ENCODE data around the gene ECHDC1.
A peak's percentile ranks its signal among the peaks of the same experiment; 100 is the strongest.

The ECHDC1 gene

DNA sequence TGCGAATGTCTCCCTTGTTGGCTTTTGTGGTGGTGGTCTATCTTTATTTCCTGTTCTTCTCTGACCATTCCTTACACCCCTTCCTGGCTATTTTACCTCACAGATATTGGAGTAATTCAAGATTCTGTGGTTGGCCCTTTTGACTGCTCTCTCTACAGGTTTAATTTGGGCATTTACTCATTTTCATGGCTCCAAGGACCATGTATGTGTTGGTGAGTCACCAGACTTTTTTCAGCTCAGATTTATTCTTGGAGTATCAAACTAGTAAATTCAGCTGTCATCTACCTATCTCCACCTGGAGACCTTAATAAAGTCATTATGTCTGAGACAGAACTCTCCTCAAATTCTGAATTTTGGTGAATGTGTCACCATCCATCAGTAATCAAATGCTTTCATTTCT is 61.2 kb downstream of the ECHDC1 start:
- no peak for DNase-seq

DNA sequence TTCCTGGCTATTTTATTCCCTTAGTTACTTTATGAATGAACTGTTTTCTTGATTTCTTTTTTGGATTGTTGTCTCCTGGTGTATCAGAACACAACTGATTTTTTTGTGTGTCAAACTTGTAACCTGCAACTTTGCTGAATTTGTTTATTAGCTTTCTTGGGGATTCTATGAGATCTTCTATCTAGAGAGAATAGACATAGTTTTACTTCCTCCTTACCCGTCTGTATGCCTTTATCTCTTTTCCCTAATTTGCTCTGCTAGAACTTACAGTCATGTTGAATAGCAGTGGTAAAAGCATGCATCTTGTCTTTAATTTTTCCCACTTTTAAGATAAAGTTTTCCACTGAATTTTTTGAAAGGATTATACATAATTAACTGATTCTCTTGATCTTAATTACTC is 63.6 kb downstream of the ECHDC1 start:
- no peak for DNase-seq

DNA sequence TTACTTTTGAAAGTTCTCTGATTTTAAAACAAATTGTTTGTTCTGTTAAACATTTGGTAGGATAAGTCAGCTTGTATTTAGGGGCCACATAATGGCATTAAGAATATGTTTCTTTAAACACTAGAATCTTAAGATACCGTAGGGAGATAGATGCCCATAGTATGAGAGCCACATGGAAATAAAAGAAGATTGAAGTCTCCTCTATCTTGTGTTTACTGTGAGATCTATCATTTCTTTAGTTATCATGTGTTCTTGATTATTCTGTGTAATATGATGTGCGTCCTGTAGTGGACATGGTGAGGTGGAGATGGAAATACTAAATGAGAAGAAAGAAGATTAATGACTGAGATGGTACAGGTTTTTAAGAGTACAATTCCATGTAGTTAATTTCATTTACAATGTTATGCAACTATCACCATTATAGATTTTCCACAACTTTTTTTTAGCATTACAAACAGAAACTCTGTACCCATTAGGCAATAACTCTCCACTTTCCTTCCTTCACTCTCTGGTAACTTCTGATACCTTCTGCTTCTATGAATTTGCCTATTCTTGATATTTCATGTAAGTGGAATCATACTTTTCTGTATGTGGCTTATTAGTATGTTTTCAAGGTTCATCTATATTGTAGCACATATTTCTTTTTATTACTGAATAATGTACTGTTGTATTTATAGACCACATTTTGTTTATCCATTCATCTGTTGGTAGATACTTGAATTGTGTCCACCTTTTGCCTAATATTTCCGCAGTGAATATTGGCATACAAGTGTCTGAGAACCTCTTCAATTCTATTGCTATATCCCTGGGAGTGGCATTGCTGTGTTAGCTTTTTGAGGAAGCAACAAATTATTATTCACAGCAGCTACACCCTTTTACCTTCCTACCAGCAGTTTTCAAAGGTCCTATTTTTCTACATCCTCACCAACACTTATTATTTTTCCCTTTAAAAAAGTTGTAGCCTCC is 65.2 kb downstream of the ECHDC1 start:
- no peak for DNase-seq

DNA sequence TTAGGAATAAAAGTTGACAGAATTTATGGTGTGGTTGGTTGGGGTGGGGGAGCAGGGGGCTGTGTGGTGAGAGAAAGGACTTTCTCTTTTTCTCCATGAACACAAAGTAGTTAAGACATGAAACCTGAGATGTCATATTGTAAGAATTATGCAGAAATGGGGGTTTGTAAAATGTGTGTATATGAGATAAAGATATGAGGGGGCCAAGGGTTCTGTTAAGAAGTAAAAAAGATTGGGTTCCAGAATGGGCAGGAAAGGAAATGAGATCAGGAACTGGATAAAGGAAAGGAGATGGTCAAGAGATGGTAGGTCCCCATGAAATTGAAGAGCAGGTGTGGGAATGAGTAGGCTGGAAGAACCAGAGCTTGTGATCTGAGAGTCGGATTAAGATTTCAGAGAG is 67.1 kb downstream of the ECHDC1 start:
- DNase-seq: no peak

DNA sequence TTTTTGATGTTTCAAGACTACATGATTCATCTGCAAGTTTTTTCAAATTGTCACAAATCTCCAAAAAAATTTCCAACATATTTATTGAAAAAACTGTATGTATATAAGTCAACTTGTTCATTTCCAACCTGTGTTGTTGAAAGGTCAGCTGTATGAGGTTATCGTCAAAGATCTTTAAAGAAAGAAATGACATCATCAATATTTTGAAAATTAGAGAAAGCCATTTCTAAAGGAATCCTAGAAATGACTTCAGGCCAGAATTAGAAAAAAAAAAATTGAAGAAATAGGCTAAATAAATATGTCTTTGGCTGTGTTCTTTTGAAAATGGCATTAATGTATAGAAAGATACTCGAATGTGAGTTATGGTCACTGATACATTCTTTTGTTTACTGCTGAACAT is 69.9 kb downstream of the ECHDC1 start:
- DNase-seq: no peak

DNA sequence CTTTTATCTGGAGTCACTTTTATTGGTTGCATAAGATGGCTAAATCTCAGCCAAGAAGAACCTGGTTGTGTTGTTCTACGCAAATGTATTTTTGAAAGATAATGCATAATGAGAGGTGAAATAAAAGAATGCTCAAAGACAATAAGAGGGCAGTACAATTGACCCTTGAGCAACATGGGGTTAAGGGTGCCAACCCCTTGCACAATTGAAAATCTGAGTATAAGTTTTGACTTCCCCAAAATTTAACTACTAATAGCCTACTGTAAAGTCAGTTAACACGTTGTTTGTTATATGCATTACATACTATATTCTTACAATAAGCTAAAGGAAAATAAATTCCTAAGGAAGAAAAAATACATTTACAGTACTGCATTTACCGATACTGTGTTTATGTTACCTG is 70.8 kb downstream of the ECHDC1 start:
- no peak for DNase-seq

DNA sequence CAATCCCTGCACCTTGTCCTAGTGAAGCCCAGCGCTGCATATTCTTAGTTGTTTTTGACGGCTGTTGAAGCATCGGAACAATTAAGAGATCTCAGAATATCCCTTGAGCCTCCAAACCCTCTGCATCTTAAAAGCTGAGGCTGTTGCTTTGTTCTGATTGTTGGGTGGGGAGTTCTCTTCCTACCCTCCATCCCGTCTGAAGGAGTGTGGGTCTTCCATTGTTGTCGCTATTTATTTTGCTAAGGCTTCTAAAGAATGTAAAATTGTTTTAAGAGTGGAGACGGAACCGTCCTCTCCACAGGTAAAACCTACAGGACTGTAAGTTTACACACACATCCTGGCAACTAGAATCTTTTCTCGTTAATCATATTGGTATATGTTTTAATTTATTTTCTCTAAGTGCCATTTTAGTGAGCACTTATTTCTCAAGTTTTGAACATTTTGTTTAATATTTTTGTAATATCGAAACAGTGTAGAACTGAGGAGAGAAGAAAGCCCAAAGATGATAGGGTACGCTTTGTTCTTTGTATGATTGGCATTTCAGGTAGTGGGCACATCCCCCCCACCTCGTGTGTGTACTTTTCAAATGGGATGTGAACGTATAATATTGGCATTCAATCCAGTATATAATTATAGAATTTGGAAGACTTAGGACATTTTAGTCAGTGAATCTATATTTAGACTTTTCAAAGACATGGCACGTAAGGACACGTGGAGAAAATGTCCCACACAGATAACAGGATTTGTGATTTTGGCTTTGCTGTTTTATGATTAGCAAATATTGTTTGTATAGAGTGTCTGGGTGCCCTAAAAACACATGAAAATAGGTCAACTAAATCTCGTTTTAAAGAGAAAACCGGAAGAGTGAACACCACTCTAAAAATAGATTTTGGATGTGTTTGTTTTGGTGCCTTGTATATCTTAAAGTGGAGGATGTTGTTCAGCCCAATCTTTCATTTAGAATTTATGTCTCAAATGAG is 75.5 kb downstream of the ECHDC1 start:
- peak in 2 of 6 experiments; percentile 4 to 22 for DNase-seq

DNA sequence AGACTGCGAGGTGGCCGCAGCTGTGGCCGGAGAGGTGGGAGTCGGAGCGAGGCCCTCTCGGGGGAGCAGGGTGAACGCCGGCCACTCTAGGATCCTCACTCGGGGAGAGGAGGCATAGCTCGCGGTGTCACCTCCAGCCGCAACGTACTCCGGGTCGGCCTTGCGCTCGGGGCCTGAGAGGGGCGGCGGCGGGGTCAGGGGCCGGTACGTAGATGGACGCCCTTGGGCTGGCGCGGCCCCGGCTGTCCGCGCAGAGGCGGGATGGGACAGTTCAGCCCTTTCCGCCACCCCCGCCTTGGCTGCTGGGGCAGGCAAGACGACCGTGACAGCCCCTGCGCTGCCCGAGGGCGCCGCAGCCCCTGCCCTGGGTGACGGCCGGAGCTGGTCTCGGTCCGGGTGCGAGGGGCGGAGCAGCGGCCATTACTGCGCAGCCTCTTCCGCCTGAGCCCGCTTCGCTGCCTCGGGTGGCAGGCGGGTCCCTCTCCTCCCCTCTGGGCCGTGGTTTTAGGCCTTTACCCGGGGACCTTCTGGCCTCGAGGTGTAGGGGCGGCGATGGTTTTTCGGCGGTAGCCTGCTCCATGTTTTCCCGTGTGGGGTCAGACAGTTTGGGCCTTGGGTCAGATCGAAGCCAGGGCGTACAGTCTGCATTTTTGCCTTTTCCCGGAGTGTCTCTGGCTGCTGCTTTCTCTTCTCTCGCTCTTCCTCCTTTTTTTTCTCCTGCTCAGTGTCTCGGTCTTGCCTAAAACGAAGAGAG is 76.3 kb downstream of the ECHDC1 start:
- peak in 4 of 6 experiments; percentile 30 to 60 (median 40) for DNase-seq

DNA sequence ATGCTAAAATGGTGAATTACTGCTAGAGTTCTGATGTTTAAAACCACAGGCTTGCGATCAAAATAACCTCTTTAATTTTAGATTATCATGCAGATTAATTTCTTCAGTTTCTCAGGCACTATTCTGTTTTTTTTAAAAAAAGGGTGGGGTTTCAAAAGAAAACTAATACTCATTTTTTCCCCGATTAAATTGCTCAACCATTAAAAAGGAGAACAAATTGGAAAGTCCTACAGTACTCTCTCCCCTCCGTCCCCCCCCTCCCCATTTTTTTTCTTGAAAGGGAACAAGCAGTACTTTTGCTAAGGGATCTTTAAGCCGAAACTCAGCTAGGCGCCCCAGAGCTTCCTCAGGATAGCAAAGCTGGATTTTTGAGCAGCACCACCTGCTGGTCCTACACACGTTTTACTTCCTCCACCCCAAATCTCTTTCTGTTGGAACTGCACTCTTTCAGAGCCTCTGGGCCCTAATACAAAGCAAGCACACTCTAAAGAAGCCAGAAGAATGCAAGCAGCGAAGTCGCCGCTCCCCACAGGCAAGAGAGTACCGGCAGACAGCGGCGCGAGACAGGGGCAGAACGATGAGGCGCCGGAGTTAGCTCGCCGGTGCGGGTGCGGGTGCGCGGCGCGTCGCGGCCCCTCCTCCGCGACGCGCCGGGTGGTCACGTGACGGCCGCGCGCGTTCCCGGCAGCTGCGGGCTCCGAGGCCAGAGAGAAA is 77.1 kb downstream of the ECHDC1 start, which contains the start of gene RNF146:
TSS of gene RNF146 (plus strand) at position 687 of the 714 bp plus-strand sequence. CDS start 13,475 bp downstream, outside the sequence.
- peak; percentile 50 to 91 (median 72) for DNase-seq

DNA sequence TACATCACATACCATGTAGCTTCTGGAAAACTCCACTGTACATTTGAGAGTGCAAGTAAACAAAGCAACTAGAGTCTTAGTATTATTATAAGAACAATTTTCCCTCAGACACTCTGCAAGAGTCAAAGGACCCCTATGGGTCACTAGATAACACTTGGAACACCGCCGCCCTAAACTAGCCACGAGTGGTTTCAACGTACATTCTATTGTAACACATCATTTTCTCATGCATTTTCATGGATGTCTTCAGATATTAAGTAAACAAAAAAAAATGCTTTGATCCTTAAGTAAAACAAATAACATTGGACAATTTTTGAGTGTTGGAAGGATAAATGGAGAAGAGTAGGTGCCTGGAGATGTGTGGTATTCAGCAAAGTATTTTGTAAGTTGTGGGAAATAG is 79.9 kb downstream of the ECHDC1 start:
- DNase-seq: no peak

DNA sequence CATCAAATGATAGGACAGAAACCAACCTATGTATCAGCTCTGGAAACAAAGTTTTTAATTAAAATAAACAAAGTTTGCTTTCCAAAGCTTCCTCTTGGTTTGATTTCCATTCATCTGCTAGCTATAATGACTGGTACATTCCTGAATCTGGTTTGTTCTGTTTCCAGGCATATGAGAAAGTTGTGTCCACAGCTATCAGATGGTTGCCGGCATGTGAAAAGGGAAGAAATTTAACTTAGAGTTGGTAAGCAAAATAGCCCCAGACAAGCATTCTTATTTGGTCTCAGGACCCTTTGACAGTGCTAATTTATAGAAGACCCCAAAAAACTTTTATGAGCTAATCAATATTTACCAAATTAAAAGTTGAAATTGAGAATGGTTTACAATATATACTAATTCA is 80.5 kb downstream of the ECHDC1 start:
- DNase-seq: no peak

DNA sequence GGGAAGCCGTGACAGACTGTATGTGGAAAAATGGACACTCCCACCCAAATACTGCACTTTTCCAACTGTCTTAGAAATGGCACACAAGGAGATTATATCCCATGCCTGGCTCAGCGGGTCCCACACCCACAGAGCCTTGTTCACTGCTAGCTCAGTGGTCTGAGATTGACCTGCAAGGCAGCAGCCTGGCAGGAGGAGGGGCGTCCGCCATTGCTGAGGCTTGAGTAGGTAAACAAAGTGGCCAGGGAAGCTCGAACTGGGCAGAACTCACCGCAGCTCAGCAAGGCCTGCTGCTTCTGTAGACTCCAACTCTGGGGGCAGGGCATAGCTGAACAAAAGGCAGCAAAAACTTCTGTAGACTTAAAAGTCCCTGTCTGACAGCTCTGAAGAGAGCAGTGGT is 88.1 kb downstream of the ECHDC1 start:
- no peak for DNase-seq

DNA sequence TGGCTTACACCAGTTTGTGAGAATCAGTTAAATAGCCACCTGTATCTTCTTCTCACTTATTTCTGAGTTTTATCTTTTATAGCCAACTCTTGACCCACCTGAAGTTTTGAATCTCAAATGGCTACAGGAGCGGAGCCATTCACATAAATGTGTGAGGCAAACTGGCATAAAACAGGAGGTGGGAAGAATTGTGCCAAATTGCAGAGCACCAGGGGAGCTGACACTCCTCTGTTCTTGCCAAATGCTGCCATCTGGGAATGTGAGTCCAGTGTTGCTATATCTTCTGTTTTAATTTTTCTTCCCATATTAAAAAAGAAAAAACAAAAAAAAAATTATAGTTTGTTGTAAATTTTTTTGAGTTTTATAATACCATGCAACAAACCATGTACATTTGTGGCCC is 93.8 kb downstream of the ECHDC1 start:
- DNase-seq: no peak

DNA sequence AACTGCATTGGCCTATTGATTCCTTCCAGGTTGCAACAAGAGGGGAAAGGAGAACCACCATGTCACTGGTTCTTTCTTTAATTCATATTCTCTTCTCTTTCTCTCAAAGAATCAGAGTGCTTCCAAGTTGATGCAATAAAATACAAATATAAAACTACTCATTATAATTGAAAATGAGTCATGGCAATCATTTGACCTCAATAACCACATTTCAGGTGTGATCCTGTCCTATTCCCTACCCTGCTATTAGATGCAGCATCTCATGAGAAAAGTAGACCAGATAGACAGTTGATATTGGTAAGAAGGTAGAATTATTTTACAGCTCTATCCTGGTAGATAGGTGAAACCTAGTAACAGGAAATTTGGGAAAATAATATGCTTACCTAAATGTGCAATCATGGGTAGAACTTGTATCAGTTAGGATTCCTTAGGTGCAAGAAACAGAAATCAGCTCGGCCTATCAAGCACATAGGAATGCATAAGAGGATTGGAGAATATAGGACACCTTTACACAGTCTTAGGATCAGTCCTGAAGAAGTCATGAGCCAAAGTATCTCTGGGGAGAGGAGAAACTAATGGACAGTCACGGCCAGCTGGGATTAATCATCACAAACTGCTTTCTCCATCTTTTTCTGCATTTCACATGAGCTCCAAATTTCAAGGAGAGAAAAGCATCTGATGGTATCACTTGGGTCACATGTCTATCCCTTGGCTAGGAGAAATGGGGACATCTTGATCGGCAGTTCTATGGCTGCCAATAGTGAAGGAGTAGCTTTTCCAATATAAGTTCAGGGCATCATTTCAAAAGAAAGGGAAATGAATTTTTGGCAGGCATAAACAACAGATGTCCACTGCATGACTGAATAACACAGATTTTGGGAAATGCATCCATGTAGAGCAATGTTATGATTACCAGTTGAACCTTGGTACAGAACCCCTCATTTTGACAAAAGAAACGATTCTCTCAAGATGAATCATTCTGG is 96.0 kb downstream of the ECHDC1 start:
- no peak for DNase-seq

DNA sequence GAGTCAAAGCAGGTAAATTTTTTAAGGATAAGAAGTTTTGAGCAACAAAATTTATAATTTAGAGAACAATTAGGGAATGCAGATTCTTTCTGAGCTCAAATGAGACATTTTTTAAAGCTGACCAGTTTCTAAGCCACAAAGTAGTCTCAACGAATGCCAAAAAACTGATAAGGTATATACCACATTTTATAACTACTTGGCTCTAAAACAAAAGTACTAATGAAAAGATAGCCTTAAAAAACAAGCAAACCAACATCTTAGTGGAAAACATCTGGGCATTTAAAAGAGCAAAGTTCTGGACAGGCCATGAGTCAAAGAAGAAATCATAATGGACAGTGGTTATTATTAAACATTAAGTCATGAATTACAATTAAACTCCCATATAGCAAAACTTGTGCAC is 99.9 kb downstream of the ECHDC1 start:
- DNase-seq: no peak

All from stimulated activated naive CD4-positive, alpha-beta T cell (primary cell).